ENCODE measurements around the gene UBC.
"Not testable (repeated sequence)": the region's sequence is repeated elsewhere in the genome, so short reads cannot be mapped to it uniquely, and the experiment has no call there.

UBC gene

GRCh38 chr12:124930586-124930985 lies 16.1 kb upstream of the UBC start:
- DNase-seq = peak; percentile 67

GRCh38 chr12:124929649-124930419 lies 15.4 kb upstream of the UBC start:
- no peak for DNase-seq

- DNase-seq = no peak
Observed at GRCh38 chr12:124928912-124929530, 14.6 kb upstream of the UBC start.

- DNase-seq = peak; percentile 61
Observed at GRCh38 chr12:124928095-124928911, 13.9 kb upstream of the UBC start.

- peak; percentile 94 for DNase-seq
Observed at GRCh38 chr12:124927201-124928094, 13.0 kb upstream of the UBC start.

GRCh38 chr12:124925782-124926181 lies 11.3 kb upstream of the UBC start:
- DNase-seq = not testable (repeated sequence)

GRCh38 chr12:124925117-124925516 lies 10.7 kb upstream of the UBC start:
- no peak for DNase-seq

GRCh38 chr12:124923905-124924734 lies 9.7 kb upstream of the UBC start:
- DNase-seq = no peak

- peak; percentile 95 for DNase-seq
Observed at GRCh38 chr12:124921200-124922031, 7.0 kb upstream of the UBC start.

- no peak for DNase-seq
Observed at GRCh38 chr12:124920353-124920935, 6.0 kb upstream of the UBC start.

- peak; percentile 96 for DNase-seq
Observed at GRCh38 chr12:124919521-124920352, 5.3 kb upstream of the UBC start.

GRCh38 chr12:124918622-124918988 lies 4.2 kb upstream of the UBC start:
- not testable (repeated sequence) for DNase-seq

GRCh38 chr12:124917841-124918621 lies 3.6 kb upstream of the UBC start:
- peak; percentile 68 for DNase-seq

- peak; percentile 99 for DNase-seq
Observed at GRCh38 chr12:124917135-124917840, 2.8 kb upstream of the UBC start.

GRCh38 chr12:124916374-124917134 lies 2.1 kb upstream of the UBC start:
- peak; percentile 93 for DNase-seq

GRCh38 chr12:124915239-124916236 lies 1.1 kb upstream of the UBC start:
- peak; percentile 68 for DNase-seq

Measured in suppressor macrophage treated with lipopolysaccharide for 4 hours (primary cell).